ENCODE measurements around the gene ARL16. TPM values are rescaled to one million over a fixed set of nuclear protein-coding genes. Genes with fewer than 3 reads are reported as not detected.

Gene ARL16
- total RNA-seq, 6 experiments from 2014 or later: 5.3 to 16.8 (median 11.1) TPM

DNA sequence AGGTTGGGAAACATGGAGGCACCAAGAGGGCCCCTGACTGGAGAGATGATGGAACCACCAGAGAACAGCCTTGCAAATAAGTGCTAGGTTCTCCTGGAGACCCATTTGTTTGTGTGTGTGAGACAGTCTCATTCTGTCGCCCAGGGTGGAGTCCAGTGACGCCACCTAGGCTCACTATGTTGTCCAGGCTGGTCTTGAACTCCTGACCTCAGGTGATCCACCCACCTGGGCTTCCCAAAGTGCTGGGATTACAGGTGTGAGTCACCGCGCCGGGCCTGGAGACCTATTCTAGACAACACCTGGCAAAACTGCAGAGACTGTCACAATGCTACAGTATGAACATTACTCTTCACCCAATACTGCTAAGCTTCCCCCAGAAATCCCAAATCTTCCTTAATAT, 48.2 kb downstream of the ARL16 start:
- Histone ChIP-seq H3K4me3 (peak overlapping the region; percentile 14 to 97 (median 74)), H3K4me1 (peaks cover 0 to 32% (median 11%) of the 10 kb centered on the region in 4 donors), H3K36me3 (no peaks in the 10 kb centered on the region), H3K27ac (peak overlapping the region in 2 of 3 donors; percentile 81 to 86), H3K27me3 (no peaks in the 10 kb centered on the region), H3K9me3 (no peaks in the 10 kb centered on the region)
- intact Hi-C loops (cut with DNase I): no loop called here
- no peak for TF ChIP-seq POLR2A (IDR thresholded peaks at IDR 0.05)
- TF ChIP-seq, protein P1, sequence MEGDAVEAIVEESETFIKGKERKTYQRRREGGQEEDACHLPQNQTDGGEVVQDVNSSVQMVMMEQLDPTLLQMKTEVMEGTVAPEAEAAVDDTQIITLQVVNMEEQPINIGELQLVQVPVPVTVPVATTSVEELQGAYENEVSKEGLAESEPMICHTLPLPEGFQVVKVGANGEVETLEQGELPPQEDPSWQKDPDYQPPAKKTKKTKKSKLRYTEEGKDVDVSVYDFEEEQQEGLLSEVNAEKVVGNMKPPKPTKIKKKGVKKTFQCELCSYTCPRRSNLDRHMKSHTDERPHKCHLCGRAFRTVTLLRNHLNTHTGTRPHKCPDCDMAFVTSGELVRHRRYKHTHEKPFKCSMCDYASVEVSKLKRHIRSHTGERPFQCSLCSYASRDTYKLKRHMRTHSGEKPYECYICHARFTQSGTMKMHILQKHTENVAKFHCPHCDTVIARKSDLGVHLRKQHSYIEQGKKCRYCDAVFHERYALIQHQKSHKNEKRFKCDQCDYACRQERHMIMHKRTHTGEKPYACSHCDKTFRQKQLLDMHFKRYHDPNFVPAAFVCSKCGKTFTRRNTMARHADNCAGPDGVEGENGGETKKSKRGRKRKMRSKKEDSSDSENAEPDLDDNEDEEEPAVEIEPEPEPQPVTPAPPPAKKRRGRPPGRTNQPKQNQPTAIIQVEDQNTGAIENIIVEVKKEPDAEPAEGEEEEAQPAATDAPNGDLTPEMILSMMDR (IDR thresholded peaks at IDR 0.05): no peak
- WGBS (ENCODE audit: insufficient coverage, low coverage, low lambda C conversion rate, missing lambda C conversion rate): no CpG with 5 or more reads among the region's 5 CpGs
- ATAC-seq (peak in 1 of 4 donors; percentile 32), DNase-seq (no peak)

DNA sequence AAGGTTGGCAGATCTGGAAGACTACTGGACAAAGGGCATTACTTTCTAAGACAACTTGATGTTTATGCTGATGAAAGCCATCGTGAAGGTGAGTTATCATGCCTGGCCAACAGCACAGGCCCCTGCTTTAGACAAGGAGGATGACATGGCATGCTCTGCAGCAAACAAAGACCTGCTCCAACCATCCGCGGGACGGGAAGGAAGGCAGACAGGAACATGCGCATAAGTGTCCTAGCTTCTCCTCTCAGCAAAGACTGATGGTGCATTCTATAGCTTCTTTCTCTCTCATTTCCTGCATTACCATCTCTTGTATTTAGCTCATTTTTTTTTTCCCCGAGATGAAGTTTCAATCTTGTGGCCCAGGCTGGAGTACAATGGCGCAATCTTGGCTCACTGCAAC, 52.1 kb downstream of the ARL16 start:
- Histone ChIP-seq H3K4me1 (peaks cover 0 to 27% (median 11%) of the 10 kb centered on the region in 4 donors), H3K27ac (no peak overlapping the region), H3K4me3 (no peak overlapping the region), H3K36me3 (peaks cover 0 to 34% (median 18%) of the 10 kb centered on the region in 4 donors), H3K27me3 (no peaks in the 10 kb centered on the region), H3K9me3 (no peaks in the 10 kb centered on the region)
- DNase-seq (no peak), ATAC-seq (no peak)
- intact Hi-C loops (cut with DNase I): no loop called here
- TF ChIP-seq POLR2A (IDR thresholded peaks at IDR 0.05): no peak
- TF ChIP-seq, protein P1 (IDR thresholded peaks at IDR 0.05): no peak
- WGBS (ENCODE audit: insufficient coverage, low coverage, low lambda C conversion rate, missing lambda C conversion rate): 50% methylated on average over 6 of the region's 7 CpGs

Small RNAs within 50 kb of the gene (microRNA-seq; reads per million reads assigned to microRNA genes)
- gene MIR6786: 0.64 to 1.2 reads per million in 2 donors

Small RNAs within 50 kb of the gene (small RNA-seq; reads per million reads assigned to genes)
- 0 reads per million in 2 experiments for gene MIR6786

Other genes starting within 250 kb of the ARL16 start
- 1,000 to 10,000 TPM in 3 of 6 experiments, 100 to 1,000 TPM in 3; 218 to 2,508 (median 1,326) TPM for gene ACTG1, start 171.0 kb downstream of the ARL16 start, total RNA-seq
- under 1 TPM in 1 of 6 experiments, not detected in 5; 0.22 TPM for gene FSCN2, start 155.4 kb downstream of the ARL16 start, total RNA-seq
- 10 to 100 TPM; 13.1 to 17.1 (median 15.2) TPM for gene FAAP100, start 131.4 kb downstream of the ARL16 start, total RNA-seq
- gene NPLOC4, start 46.7 kb downstream of the ARL16 start, total RNA-seq: 10 to 100 TPM; 46.5 to 63.2 (median 55.8) TPM
- 1 to 10 TPM in 1 of 6 experiments, under 1 TPM in 5; 0.18 to 1.2 (median 0.62) TPM for gene TSPAN10, start 46.6 kb downstream of the ARL16 start, total RNA-seq
- under 1 TPM in 4 of 6 experiments, not detected in 2; 0.40 to 0.93 (median 0.68) TPM for gene PDE6G, start 27.3 kb downstream of the ARL16 start, total RNA-seq
- gene OXLD1, start 17.2 kb downstream of the ARL16 start, total RNA-seq: 10 to 100 TPM in 5 of 6 experiments, 1 to 10 TPM in 1; 8.3 to 24.3 (median 14.6) TPM
- 10 to 100 TPM in 1 of 6 experiments, 1 to 10 TPM in 5; 5.5 to 35.0 (median 6.5) TPM for gene CCDC137, start 17.1 kb downstream of the ARL16 start, total RNA-seq
- 10 to 100 TPM; 30.6 to 46.3 (median 37.3) TPM for gene HGS, start 214 bp upstream of the ARL16 start, total RNA-seq
- gene MRPL12, start 19.6 kb upstream of the ARL16 start, total RNA-seq: 100 to 1,000 TPM in 2 of 6 experiments, 10 to 100 TPM in 4; 43.8 to 119 (median 59.3) TPM
- 10 to 100 TPM; 35.6 to 92.0 (median 72.7) TPM for gene SLC25A10, start 28.5 kb upstream of the ARL16 start, total RNA-seq
- gene GCGR, start 120.4 kb upstream of the ARL16 start, total RNA-seq: 100 to 1,000 TPM in 2 of 6 experiments, 10 to 100 TPM in 4; 39.5 to 146 (median 68.5) TPM
- gene MCRIP1, start 149.5 kb upstream of the ARL16 start, total RNA-seq: 10 to 100 TPM; 19.0 to 32.6 (median 25.7) TPM
- under 1 TPM in 3 of 6 experiments, not detected in 3; 0.27 to 0.62 (median 0.40) TPM for gene PPP1R27, start 151.3 kb upstream of the ARL16 start, total RNA-seq
- gene P4HB, start 176.7 kb upstream of the ARL16 start, total RNA-seq: 1,000 to 10,000 TPM in 5 of 6 experiments, 100 to 1,000 TPM in 1; 856 to 5,039 (median 1,455) TPM
- 100 to 1,000 TPM in 5 of 6 experiments, 10 to 100 TPM in 1; 92.4 to 162 (median 137) TPM for gene ARHGDIA, start 187.5 kb upstream of the ARL16 start, total RNA-seq
- 10 to 100 TPM; 11.6 to 20.3 (median 18.8) TPM for gene ALYREF, start 207.8 kb upstream of the ARL16 start, total RNA-seq
- gene ANAPC11, start 207.9 kb upstream of the ARL16 start, total RNA-seq: 100 to 1,000 TPM in 1 of 6 experiments, 10 to 100 TPM in 5; 54.3 to 101 (median 73.3) TPM
- 1 to 10 TPM in 2 of 6 experiments, under 1 TPM in 2, not detected in 2; 0.12 to 1.5 (median 0.87) TPM for gene NPB, start 218.4 kb upstream of the ARL16 start, total RNA-seq
- 100 to 1,000 TPM in 1 of 6 experiments, 10 to 100 TPM in 5; 63.5 to 103 (median 89.3) TPM for gene PCYT2, start 227.6 kb upstream of the ARL16 start, total RNA-seq
- gene SIRT7, start 234.4 kb upstream of the ARL16 start, total RNA-seq: 10 to 100 TPM in 4 of 6 experiments, 1 to 10 TPM in 2; 7.4 to 15.0 (median 12.2) TPM
- gene MAFG, start 243.9 kb upstream of the ARL16 start, total RNA-seq: 10 to 100 TPM in 2 of 6 experiments, 1 to 10 TPM in 4; 7.4 to 12.9 (median 9.2) TPM

All from right lobe of liver (tissue), 6 donors.